Mesodermal cell (in vitro differentiated cells): Measurements from ENCODE around the gene TBCD.

ENCODE experiments used
- H3K27ac ChIP-seq: 2 replicates; pipeline ENCODE4 v1.7.0; 2013; ENCODE audit warnings: mild to moderate bottlenecking, low read depth, low read length, moderate library complexity; ENCODE audit not compliant: severe bottlenecking
- H3K36me3 ChIP-seq: 2 replicates; pipeline ENCODE4 v1.7.1; 2013; ENCODE audit warnings: mild to moderate bottlenecking, low read length, moderate library complexity; ENCODE audit not compliant: control insufficient read depth, insufficient read depth
- H3K4me1 ChIP-seq: one replicate; pipeline ENCODE4 v1.7.1; 2013; ENCODE audit warnings: mild to moderate bottlenecking, low read length; ENCODE audit not compliant: insufficient read depth, control insufficient read depth, poor library complexity, severe bottlenecking
- H3K4me3 ChIP-seq: 2 replicates; pipeline ENCODE4 v1.7.0; 2013; ENCODE audit warnings: low read length, control low read depth, mild to moderate bottlenecking; ENCODE audit not compliant: insufficient read depth, poor library complexity, severe bottlenecking; ENCODE audit errors: extremely low read depth
- H3K9me3 ChIP-seq: 2 replicates; pipeline ENCODE4 v1.7.1; 2013; ENCODE audit warnings: mild to moderate bottlenecking, low read length, moderate library complexity; ENCODE audit not compliant: control insufficient read depth
- WGBS, 2 experiments: methylation state at CpG; one replicate each; pipeline ENCODE4 v1.1.5; 2013; ENCODE audit warnings: missing lambda C conversion rate in 2 of 2; ENCODE audit not compliant: insufficient coverage in 2 of 2; 5-methylcytosine and 5-hydroxymethylcytosine counted together

Gene TBCD

GRCh38 chr17:82931699-82932517 lies 180.0 kb downstream of the TBCD start:
- Histone ChIP-seq H3K4me3 (no peak overlapping the region), H3K27ac (no peak overlapping the region), H3K4me1 (no peaks in the 10 kb centered on the region), H3K36me3 (peaks cover 68% of the 10 kb centered on the region), H3K9me3 (no peaks in the 10 kb centered on the region)
- WGBS, 2 experiments = 92 to 97% methylated on average over 23 to 25 of the region's 29 CpGs

- no peak overlapping the region for H3K4me3 ChIP-seq
- H3K9me3 ChIP-seq = no peaks in the 10 kb centered on the region
- 93 to 96% methylated on average over 18 to 20 of the region's 28 CpGs for WGBS, 2 experiments
- no peaks in the 10 kb centered on the region for H3K4me1 ChIP-seq
- no peak overlapping the region for H3K27ac ChIP-seq
- H3K36me3 ChIP-seq = peaks cover 67% of the 10 kb centered on the region
Measured at GRCh38 chr17:82932518-82933310, 180.8 kb downstream of the TBCD start.

GRCh38 chr17:82933911-82934310 lies 182.0 kb downstream of the TBCD start:
- H3K9me3 ChIP-seq = no peaks in the 10 kb centered on the region
- WGBS, 2 experiments = 92 to 94% methylated on average over 13 to 15 of the region's 15 CpGs
- H3K27ac ChIP-seq = no peak overlapping the region
- no peaks in the 10 kb centered on the region for H3K4me1 ChIP-seq
- H3K36me3 ChIP-seq = peaks cover 66% of the 10 kb centered on the region
- no peak overlapping the region for H3K4me3 ChIP-seq

GRCh38 chr17:82935966-82936767 lies 184.3 kb downstream of the TBCD start:
- H3K4me3 ChIP-seq = no peak overlapping the region
- no peak overlapping the region for H3K27ac ChIP-seq
- peaks cover 68% of the 10 kb centered on the region for H3K36me3 ChIP-seq
- whole genome bisulfite sequencing, 2 experiments = 93 to 95% methylated on average over 17 to 26 of the region's 27 CpGs
- H3K9me3 ChIP-seq = no peaks in the 10 kb centered on the region
- H3K4me1 ChIP-seq = no peaks in the 10 kb centered on the region

GRCh38 chr17:82936768-82937171 lies 184.9 kb downstream of the TBCD start:
- H3K36me3 ChIP-seq = peaks cover 74% of the 10 kb centered on the region
- no peaks in the 10 kb centered on the region for H3K4me1 ChIP-seq
- H3K27ac ChIP-seq = no peak overlapping the region
- 94 to 98% methylated on average over 8 to 9 of the region's 10 CpGs for WGBS, 2 experiments
- no peak overlapping the region for H3K4me3 ChIP-seq
- H3K9me3 ChIP-seq = no peaks in the 10 kb centered on the region

GRCh38 chr17:82937411-82938371 lies 185.8 kb downstream of the TBCD start:
- peaks cover 75% of the 10 kb centered on the region for H3K36me3 ChIP-seq
- no peaks in the 10 kb centered on the region for H3K9me3 ChIP-seq
- no peak overlapping the region for H3K27ac ChIP-seq
- no peak overlapping the region for H3K4me3 ChIP-seq
- WGBS, 2 experiments = 94 to 96% methylated on average over 48 to 51 of the region's 53 CpGs
- no peaks in the 10 kb centered on the region for H3K4me1 ChIP-seq

- 97% methylated on average over 7 to 8 of the region's 8 CpGs for WGBS, 2 experiments
- H3K36me3 ChIP-seq = peaks cover 76% of the 10 kb centered on the region
Measured at GRCh38 chr17:82938486-82938872, 186.6 kb downstream of the TBCD start.

GRCh38 chr17:82938873-82939620 lies 187.2 kb downstream of the TBCD start:
- Histone ChIP-seq H3K36me3 (peaks cover 76% of the 10 kb centered on the region), H3K27ac (no peak overlapping the region), H3K4me3 (no peak overlapping the region), H3K9me3 (peaks cover 10% of the 10 kb centered on the region), H3K4me1 (no peaks in the 10 kb centered on the region)
- 96 to 99% methylated on average over 24 to 25 of the region's 26 CpGs for WGBS, 2 experiments

More at GRCh38 chr17:82938486-82938872, 186.6 kb downstream of the TBCD start:
- Histone ChIP-seq H3K4me1 (no peaks in the 10 kb centered on the region), H3K27ac (no peak overlapping the region), H3K9me3 (peaks cover 4% of the 10 kb centered on the region), H3K4me3 (no peak overlapping the region)

- 96 to 98% methylated on average over 7 to 8 of the region's 10 CpGs for WGBS, 2 experiments
- H3K9me3 ChIP-seq = peaks cover 16% of the 10 kb centered on the region
- H3K4me3 ChIP-seq = no peak overlapping the region
- no peaks in the 10 kb centered on the region for H3K4me1 ChIP-seq
- H3K36me3 ChIP-seq = peaks cover 79% of the 10 kb centered on the region
- no peak overlapping the region for H3K27ac ChIP-seq
Measured at GRCh38 chr17:82939621-82940135, 187.8 kb downstream of the TBCD start.
